Neural cell (in vitro differentiated cells): ENCODE data around the gene PYDC1.

Experiments
- CTCF ChIP-seq: fragments of 450-650 bp; IDR thresholded peaks from 2 replicates; pipeline ENCODE4 v1.5.1; 2014; ENCODE audit warnings: antibody characterized with exemption, mild to moderate bottlenecking, moderate library complexity; ENCODE audit not compliant: poor library complexity, severe bottlenecking
- EP300 ChIP-seq: fragments of 450-650 bp; conservative IDR thresholded peaks from 2 replicates; pipeline ENCODE4 v1.6.1; 2014; ENCODE audit warnings: antibody characterized with exemption, mild to moderate bottlenecking, moderate library complexity; ENCODE audit not compliant: poor library complexity, severe bottlenecking
- MXI1 ChIP-seq: fragments of 450-650 bp; conservative IDR thresholded peaks from 2 replicates; pipeline ENCODE4 v1.6.1; 2014; ENCODE audit warnings: antibody characterized with exemption, mild to moderate bottlenecking; ENCODE audit not compliant: poor library complexity, severe bottlenecking
- POLR2AphosphoS5 ChIP-seq: IDR thresholded peaks from 2 replicates; pipeline ENCODE4 v1.6.1; 2012
- RAD21 ChIP-seq: fragments of 450-650 bp; conservative IDR thresholded peaks from 2 replicates; pipeline ENCODE4 v1.6.1; 2014; ENCODE audit warnings: antibody characterized with exemption, mild to moderate bottlenecking, moderate library complexity
- SMC3 ChIP-seq: fragments of 450-650 bp; conservative IDR thresholded peaks from 2 replicates; pipeline ENCODE4 v1.6.1; 2014; ENCODE audit warnings: antibody characterized with exemption, mild to moderate bottlenecking, moderate library complexity; ENCODE audit not compliant: poor library complexity
- TF ChIP-seq, protein P1 (sequence below): IDR thresholded peaks from 2 replicates; pipeline ENCODE4 v1.6.1; 2012; ENCODE audit warnings: borderline replicate concordance

DNA sequence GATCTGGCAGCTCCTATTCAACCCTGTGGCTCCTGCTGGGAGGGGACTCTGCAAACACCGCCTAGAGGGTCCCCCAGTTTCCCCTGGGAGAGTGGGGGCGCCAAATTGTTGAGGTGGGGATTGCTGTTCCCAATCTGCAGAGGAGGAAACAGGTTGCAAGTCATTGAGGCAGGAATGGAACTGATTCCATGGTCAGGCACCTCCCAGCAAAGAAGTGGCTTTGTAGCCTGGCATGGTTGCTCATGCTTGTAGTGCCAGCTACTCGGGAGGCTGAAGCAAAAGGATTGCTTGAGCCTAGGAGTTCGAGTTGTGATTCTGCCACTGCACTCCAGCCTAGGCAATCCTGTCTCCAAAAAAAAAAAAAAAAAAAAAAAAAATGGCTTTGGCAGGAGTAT is 198 bp upstream of the PYDC1 start:
- TF ChIP-seq POLR2AphosphoS5 (no peak), CTCF (no peak), EP300 (no peak), MXI1 (no peak), RAD21 (no peak), SMC3 (no peak)
- TF ChIP-seq, protein P1, sequence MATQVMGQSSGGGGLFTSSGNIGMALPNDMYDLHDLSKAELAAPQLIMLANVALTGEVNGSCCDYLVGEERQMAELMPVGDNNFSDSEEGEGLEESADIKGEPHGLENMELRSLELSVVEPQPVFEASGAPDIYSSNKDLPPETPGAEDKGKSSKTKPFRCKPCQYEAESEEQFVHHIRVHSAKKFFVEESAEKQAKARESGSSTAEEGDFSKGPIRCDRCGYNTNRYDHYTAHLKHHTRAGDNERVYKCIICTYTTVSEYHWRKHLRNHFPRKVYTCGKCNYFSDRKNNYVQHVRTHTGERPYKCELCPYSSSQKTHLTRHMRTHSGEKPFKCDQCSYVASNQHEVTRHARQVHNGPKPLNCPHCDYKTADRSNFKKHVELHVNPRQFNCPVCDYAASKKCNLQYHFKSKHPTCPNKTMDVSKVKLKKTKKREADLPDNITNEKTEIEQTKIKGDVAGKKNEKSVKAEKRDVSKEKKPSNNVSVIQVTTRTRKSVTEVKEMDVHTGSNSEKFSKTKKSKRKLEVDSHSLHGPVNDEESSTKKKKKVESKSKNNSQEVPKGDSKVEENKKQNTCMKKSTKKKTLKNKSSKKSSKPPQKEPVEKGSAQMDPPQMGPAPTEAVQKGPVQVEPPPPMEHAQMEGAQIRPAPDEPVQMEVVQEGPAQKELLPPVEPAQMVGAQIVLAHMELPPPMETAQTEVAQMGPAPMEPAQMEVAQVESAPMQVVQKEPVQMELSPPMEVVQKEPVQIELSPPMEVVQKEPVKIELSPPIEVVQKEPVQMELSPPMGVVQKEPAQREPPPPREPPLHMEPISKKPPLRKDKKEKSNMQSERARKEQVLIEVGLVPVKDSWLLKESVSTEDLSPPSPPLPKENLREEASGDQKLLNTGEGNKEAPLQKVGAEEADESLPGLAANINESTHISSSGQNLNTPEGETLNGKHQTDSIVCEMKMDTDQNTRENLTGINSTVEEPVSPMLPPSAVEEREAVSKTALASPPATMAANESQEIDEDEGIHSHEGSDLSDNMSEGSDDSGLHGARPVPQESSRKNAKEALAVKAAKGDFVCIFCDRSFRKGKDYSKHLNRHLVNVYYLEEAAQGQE: no peak
